ENCODE data around the gene CERS5. TPM values are rescaled to one million over a fixed set of nuclear protein-coding genes. Genes with fewer than 3 reads are reported as not detected.

The CERS5 gene, protein sequence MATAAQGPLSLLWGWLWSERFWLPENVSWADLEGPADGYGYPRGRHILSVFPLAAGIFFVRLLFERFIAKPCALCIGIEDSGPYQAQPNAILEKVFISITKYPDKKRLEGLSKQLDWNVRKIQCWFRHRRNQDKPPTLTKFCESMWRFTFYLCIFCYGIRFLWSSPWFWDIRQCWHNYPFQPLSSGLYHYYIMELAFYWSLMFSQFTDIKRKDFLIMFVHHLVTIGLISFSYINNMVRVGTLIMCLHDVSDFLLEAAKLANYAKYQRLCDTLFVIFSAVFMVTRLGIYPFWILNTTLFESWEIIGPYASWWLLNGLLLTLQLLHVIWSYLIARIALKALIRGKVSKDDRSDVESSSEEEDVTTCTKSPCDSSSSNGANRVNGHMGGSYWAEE
- 35.6 and 53.9 TPM in 2 replicates for total RNA-seq

DNA sequence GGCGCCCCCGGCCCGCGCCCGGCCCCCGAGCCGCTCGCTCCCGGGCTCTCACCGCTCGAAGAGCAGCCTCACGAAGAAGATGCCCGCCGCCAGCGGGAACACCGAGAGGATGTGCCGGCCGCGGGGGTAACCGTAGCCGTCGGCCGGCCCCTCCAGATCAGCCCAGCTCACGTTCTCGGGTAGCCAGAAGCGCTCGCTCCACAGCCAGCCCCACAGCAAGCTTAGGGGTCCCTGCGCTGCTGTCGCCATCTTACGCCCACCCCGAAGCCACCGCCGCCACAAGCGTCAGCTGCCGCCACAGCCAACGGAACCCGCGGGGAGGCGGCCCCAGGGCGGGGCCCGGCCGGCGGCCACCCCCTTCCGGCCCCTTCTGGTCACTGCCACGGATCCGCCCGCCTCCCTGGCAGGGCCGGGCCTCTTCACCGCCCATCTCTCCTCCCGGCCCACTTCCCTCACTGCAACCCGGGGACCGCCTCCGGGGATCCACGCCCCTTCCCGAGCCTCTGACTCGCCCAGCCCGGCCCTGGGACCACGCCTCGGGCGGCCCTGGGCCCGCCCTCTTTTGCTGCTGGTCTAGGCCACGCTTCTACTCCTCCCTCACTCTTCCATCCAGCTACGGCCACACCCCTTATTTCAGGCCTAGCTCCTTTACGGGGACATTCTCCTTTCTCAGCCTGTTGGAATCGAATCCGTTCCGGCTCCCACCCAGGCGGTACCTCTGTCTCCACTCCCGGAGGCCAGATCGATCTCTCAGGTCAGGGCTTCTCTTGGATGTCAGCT is at the start of gene CERS5:
Gene CERS5 (minus strand): TSS at position 321 of the 780 bp plus-strand sequence. CDS start 72 bp downstream, at position 249.

DNA sequence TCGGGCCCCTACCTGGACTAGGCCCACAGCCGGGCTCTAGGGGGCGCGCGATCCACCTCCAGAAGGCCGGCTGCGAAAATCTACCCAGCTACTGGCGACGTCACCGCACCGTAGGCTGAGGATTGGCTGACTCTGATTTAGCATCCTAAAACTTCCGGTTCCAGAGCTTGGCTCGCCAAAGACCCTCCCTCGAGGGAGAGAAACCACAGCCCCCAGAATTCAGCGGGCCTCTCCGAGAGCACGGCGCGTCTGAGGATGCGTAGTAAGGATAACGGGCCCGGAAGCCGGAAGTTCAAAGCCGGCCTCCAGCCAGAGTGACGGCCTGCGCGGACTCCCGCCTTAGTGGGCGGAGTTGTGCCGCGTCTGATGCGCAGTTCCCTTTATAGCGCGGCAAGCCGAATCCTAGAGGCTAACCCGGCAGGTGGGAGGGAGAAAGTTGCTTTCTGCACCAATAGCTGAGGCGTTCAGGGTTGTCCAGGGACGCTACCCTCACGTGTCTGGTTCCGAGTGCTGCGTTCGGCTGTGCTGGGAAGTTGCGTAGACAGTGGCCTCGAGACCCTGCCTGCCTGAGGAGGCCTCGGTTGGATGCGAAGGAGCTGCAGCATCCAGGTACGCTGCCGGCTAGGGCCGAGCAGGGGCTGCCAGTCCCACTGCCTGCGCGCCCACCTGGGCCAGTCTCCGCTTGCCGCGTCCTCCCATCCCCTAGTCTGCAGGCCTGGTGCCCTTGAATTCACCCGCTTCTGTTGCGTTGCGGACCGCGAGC is 55.3 kb downstream of the CERS5 start, which contains the start of gene COX14:
Gene COX14 (plus strand): TSS at position 544 of the 763 bp plus-strand sequence. CDS start 7,808 bp downstream, outside the sequence.

DNA sequence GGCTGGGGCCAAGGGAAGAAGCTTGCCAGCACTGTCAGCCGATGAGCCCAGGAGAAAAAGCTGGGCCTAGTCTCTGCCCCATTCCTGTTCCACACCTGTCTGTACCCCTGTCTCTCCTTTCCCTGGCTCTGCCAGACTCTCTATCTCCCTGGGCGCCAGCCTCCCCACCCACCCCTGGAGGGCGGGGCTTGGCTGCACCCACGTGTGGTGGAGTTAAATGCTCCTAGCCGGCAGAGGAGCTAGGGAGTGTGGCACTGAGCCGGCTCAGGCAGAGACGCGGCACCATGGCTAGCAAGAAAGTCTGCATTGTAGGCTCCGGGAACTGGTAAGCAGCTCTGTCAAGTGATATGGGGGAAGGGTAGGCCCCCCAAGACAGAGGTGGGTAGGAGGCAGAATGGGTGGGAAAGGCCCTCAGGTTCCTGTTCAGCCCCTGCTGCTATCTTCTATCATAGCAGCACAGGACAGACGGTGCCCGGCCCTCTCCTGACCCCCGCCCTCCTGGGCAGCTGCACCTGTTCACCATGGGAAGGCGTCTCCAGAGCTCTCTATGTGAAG is 63.3 kb downstream of the CERS5 start, which contains the start of gene GPD1:
Gene GPD1 (plus strand): TSS at position 242 of the 555 bp plus-strand sequence. CDS start 43 bp downstream, at position 285.

DNA sequence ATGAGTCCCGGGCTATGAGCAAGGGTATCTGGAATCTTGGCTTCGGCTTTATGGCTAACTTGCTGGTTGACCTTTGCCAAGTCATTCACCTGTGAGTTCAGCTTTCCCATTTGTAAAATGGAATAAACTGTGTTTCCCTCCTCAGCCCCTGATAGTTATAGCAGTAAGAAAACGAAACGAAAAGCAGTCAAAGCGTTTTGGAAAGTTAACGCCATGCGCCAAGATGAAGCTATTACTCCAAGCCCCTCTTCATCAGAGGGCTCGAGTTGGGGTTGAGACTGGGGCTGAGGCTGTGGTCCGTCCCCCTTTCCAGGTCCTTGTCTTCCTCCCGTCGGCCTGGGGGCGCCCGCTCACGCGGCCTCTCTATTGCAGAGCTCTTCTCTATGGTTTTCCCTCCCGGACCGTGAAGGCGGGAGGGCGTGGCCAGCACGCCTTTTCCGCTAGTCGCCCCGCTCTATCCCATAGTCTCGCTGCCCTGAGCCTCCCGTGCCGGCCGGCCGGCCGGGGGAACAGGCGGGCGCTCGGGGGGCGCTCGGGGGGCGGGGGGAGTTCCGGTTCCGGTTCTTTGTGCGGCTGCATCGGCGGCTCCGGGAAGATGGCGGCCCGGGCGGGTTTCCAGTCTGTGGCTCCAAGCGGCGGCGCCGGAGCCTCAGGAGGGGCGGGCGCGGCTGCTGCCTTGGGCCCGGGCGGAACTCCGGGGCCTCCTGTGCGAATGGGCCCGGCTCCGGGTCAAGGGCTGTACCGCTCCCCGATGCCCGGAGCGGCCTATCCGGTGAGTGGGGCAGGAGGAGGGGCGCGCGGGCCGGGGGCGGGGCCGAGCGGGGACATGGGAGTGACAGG is 82.2 kb downstream of the CERS5 start, which contains the start of gene SMARCD1:
Gene SMARCD1 (plus strand): TSS at position 568 of the 840 bp plus-strand sequence. CDS start 28 bp downstream, at position 596.

Other genes with a start within 250 kb of the CERS5 start
- gene AQP2, start 216.6 kb downstream of the CERS5 start, total RNA-seq, result not detected in 2 replicates
- gene AQP5, start 205.5 kb downstream of the CERS5 start, total RNA-seq, result under 0.01 and 0.19 TPM in 2 replicates
- gene AQP6, start 194.4 kb downstream of the CERS5 start, total RNA-seq, result not detected in 2 replicates
- 27.6 and 51.6 TPM in 2 replicates for gene RACGAP1, start 141.9 kb downstream of the CERS5 start, total RNA-seq
- gene ASIC1, start 109.8 kb downstream of the CERS5 start, total RNA-seq, result 0.13 and 0.16 TPM in 2 replicates
- gene SMARCD1, start 82.0 kb downstream of the CERS5 start, total RNA-seq, result 43.1 and 62.9 TPM in 2 replicates
- not detected in 2 replicates for gene GPD1, start 63.4 kb downstream of the CERS5 start, total RNA-seq
- 30.6 and 40.3 TPM in 2 replicates for gene COX14, start 55.1 kb downstream of the CERS5 start, total RNA-seq
- gene LIMA1, start 116.2 kb upstream of the CERS5 start, total RNA-seq, result 30.6 and 89.7 TPM in 2 replicates
- not detected in 2 replicates for gene FAM186A, start 229.2 kb upstream of the CERS5 start, total RNA-seq
- gene LARP4, start 233.5 kb upstream of the CERS5 start, total RNA-seq, result 24.9 and 76.3 TPM in 2 replicates